SK-N-MC (cell line): ENCODE measurements around the gene HK3.
"Not testable (repeated sequence)": the region's sequence is repeated elsewhere in the genome, so short reads cannot be mapped to it uniquely, and the experiment has no call there.

Experiments used
- EZH2 ChIP-seq: fragments of 200-600 bp; sonication (generic); IDR thresholded peaks from one replicate; pipeline ENCODE4 v1.6.1; 2017; ENCODE audit warnings: antibody characterized with exemption
- FOXP2 ChIP-seq: optimal IDR thresholded peaks from 2 replicates; pipeline ENCODE3; 2011; ENCODE audit warnings: mild to moderate bottlenecking, moderate library complexity; ENCODE audit not compliant: insufficient read depth; ENCODE audit errors: extremely low read length, control extremely low read depth
- POLR2AphosphoS5 ChIP-seq: IDR thresholded peaks from 2 replicates; pipeline ENCODE4 v1.6.1; 2012; ENCODE audit warnings: mild to moderate bottlenecking, low read depth, low read length, borderline replicate concordance

- TF ChIP-seq POLR2AphosphoS5, EZH2, FOXP2: not testable (repeated sequence)
These were observed 28.5 kb downstream of the HK3 start for GRCh38 chr5:176870644-176871043.
